Prostate gland (tissue), 2 donors: Measurements from ENCODE around the gene KCNQ5.

Experiments used
- CTCF ChIP-seq, 4 experiments: fragments of 200-600 bp in 2 of 4; fragments of 450-650 bp in 2 of 4; sonication (generic) in 2 of 4; IDR thresholded peaks; 1 replicate in 3 of 4; 2 replicates in 1 of 4; pipeline ENCODE4 v1.5.1; 2016 to 2019; ENCODE audit warnings: antibody characterized with exemption in 4 of 4, mild to moderate bottlenecking in 2 of 4, moderate library complexity in 2 of 4
- POLR2A ChIP-seq: fragments of 450-650 bp; IDR thresholded peaks from one replicate; pipeline ENCODE4 v1.6.1; 2016; ENCODE audit warnings: antibody characterized with exemption, mild to moderate bottlenecking

DNA sequence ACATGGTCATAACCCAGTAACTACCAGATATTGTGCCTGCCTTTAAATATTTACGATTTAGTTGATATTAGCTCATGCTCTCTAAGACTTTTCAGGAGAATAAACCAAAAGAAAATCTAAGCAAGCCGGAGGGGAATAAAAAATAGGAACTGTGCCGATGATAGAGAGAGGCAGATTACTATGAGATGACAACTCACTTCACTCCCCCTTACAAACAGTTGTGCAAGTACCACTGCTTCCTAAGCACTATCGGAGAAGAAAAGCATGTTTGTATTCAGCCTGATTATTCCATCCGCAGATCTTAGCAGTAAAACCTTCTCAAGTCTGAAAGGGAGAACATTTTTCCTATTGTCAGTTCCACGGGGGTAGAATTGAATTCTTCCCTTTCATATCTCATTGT, 294.4 kb downstream of the KCNQ5 start:
- TF ChIP-seq CTCF (IDR thresholded peaks at IDR 0.05): no peak
- TF ChIP-seq POLR2A: no peak
